HG03095 (cell line): ENCODE data around the gene CD163L1.
"Not testable (repeated sequence)": the region's sequence is repeated elsewhere in the genome, so short reads cannot be mapped to it uniquely, and the experiment has no call there.

Experiments used
- ATAC-seq: cut with Tn5 transposase; IDR thresholded peaks from one replicate; pipeline ENCODE4 v1.9.1; 2021; ENCODE audit warnings: moderate library complexity; ENCODE audit not compliant: unreplicated experiment

The CD163L1 gene

GRCh38 chr12:7444076-7444475 lies at the start of gene CD163L1:
CD163L1 (minus strand) TSS chr12:7444153; CDS start chr12:7444127, 26 bp downstream.
- ATAC-seq: no peak

DNA sequence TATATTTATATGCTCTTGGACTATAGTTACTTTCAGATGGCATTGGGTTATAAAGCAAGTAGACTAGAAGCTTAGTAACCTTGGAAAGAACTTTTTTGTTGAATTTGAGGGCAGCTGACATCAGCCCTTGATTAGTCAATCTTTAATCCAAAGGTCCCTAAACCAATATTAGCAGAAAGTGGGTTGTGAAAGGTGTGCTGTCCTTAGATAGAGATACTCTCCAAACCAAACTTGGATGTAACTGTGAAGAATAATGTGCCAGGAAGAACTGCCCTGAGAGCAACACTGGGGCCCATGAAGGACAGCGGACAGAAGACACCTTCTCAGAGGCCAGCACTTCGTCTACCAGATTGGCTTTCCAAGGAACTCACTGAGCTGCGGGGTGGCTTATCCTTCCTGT lies 49.1 kb upstream of the CD163L1 start:
- no peak for ATAC-seq

DNA sequence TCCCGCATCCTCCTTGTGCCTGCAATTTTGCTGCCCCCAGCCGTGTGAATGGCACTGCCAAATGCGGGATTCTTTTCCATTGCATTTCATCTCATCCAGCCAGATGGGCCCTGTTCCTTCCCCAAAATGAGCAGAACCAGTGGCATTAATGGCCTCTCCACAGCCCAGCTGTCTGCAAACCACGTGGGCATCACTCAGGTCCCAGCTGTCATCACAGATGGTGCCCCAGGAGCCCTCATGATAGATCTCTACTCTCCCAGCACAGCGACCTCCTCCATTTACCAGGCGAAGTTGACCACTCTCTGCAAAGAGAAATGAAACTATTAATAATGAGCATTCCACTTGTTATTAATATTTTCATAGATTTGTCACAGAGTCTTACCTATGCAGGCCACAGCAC lies 42.6 kb upstream of the CD163L1 start:
- ATAC-seq: no peak

- ATAC-seq: no peak
Observed at GRCh38 chr12:7485095-7485494, 41.1 kb upstream of the CD163L1 start.

DNA sequence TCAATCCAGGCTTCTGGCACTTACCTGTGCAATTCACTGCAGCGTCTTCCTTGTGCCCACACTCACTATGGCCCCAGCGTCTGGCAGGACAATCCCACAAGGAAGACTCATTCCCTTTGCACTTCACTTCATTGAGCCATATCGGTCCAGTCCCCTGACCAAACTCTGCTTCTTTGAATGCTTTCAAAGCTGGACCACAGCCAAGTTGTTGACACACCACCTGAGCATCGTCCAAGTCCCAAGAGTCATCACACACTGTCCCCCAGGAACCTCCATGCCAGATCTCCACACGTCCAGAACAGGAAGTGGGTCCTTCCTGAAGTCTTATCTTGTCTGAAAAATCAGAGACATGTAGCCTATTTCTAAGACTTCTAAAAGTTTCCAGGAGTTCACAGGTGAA lies 39.4 kb upstream of the CD163L1 start:
- ATAC-seq: no peak

DNA sequence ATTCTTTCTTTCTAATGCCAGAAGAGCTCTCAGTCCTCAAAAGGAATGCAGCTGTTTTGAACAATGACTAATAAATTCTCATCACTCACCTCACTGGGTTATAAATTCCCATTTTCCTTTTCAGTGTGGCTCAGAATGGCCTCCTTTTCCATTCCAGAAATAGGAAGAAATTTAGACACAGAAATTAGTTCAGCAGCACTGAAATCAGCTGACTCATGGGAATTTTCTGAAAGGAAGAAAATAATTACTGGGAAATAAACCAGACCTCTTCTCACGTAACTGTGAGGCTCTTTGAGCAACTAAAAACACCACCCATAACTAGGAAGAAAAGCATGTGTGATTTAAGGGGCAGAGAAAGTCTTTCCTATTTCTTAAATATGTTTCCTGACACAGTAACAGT lies 35.8 kb upstream of the CD163L1 start:
- ATAC-seq: no peak

GRCh38 chr12:7472060-7472459 lies 28.1 kb upstream of the CD163L1 start:
- ATAC-seq: no peak

DNA sequence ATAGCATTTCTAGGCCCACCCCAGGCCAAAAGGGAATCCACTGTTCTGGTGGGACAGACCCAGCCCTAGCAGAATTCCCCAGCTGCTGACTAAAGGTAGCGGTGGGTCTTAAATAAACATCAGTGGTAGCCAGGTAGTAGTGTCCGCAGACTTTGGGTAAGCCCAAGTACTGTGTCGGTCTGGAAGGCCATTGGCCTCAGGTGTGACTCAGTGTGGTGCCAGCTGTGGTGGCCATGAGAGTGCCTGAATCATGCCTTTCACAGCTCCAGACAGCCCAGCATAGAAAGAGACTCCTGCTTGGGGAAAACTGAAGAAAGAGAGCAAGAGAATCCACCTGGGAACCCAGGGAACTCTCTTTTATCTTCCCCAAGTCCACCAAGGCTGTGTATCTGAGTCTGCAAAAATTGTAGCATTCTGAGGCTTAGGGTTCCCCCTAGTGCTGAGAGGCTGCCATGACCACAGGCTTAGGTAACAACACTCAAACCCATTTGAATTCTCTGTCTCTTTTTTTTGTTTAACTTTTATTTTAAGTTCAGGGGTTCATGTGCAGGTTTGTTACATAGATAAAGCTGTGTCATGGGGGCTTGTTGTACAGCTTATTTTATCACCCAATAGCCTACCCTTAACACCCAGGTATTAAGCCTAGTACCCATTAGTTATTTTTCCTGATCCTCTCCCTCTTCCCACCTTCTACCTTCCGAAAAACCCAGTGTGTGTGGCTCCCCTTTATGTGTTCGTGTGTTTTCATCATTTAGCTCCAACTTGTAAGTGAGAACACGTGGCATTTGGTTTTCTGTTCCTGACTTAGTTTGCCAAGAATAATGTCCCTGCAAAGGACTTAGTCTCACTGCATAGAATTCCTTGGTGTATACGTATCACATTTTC lies 16.7 kb upstream of the CD163L1 start:
- ATAC-seq: no peak

DNA sequence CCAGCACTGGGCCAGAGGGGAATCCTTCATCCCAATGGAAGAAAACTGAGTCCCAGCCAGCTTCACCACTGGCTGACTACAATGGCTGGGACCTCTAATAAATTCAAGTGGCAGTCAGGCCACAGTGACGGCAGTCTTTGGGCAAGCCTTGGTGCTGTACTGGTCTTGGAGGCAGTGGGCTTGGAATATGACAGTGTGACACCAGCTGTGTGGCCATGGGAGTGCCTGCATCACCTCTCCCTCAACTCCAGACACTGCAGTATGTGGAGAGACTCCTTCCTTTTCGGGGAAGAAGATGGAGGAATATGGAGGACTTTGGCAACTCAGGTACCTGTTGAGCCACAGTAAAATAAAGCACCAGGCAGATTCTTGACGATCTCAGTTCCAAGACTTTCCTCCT lies 16.0 kb upstream of the CD163L1 start:
- no peak for ATAC-seq

DNA sequence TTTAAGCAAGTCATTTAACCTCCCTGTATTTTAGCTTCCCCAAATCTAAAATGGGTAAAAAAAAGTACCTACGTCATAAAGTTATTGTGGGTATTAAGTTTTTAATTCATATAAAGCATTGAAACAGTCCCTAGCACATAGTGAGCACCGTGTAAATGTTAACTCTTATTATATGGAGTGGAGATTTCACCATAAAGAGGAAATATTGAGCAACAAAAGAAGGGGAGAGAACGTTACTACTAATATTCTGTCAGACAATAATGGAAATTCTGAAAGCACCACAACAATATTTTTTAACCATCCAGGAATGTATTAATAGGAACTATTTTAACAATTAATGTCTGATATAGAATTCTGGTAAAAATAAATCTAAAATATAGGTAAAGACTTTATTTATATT lies 7.8 kb upstream of the CD163L1 start:
- no peak for ATAC-seq

DNA sequence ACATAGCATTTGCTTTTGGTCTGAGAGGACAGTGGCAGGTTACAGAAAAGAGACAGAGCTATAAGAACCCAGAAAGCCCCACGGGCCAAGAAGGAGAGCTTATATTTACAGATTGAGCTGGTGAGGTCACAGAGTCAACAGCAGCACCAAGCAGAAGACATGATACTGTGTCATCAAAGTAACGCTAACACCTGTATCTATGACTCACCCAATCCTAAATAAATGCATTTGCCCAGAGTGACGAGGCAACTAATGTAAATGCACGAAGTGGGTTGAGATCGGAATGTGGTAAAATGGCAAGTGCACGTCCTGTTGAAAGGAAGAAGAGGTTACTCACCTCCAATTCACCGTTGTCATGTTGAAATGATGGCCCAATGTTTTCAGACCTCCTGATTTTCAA lies 6.7 kb upstream of the CD163L1 start:
- no peak for ATAC-seq

- ATAC-seq: no peak
Observed at GRCh38 chr12:7448099-7448498, 4.1 kb upstream of the CD163L1 start.

- no peak for ATAC-seq
Observed at GRCh38 chr12:7444537-7444936, 584 bp upstream of the CD163L1 start.

- no peak for ATAC-seq
Observed at GRCh38 chr12:7441216-7441615, 2.7 kb downstream of the CD163L1 start.

DNA sequence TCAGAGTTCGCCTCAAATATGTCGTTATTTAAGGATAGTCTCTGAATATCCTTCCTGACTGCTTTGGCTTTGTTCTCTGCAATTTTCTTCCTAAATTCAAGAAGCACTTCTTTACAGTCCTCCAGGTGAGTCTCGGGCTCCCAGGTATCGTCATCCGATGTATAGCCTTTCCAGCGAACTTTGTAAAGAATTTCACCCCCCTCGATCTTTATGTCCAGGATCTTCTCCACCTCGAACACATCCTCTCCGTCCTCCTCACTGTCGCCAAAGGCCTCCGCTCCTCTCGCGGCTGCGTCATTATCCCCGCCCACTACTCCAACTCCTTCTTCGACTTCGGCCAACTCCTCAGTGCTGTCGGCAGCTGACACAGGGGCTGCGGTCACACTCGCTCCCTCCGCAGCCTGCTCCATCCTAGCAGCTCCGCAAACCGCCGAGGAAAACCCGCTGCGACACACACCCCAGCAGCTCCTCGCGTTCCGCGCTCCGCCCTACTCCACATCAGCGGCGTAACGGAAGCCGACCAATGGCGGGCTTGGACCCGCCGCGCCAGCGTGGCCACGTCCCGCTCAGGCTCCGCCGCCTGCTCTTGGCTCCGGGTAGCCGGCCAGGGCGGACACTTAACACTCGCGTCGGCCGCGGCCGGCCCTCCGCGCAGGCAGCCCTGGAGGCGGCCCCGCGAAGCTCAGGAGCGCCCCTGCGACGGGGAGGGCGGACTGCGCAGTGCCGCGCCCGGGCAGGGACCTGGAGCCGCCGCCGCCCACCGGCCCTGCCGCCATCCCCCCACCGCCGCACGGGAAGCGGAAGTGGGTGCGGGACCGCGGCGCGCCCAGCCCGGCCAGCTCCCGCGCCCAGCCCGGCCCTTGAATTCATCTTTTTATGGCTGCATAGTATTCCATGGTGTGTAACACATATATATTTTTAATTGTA lies 4.1 kb downstream of the CD163L1 start:
- ATAC-seq: no peak

DNA sequence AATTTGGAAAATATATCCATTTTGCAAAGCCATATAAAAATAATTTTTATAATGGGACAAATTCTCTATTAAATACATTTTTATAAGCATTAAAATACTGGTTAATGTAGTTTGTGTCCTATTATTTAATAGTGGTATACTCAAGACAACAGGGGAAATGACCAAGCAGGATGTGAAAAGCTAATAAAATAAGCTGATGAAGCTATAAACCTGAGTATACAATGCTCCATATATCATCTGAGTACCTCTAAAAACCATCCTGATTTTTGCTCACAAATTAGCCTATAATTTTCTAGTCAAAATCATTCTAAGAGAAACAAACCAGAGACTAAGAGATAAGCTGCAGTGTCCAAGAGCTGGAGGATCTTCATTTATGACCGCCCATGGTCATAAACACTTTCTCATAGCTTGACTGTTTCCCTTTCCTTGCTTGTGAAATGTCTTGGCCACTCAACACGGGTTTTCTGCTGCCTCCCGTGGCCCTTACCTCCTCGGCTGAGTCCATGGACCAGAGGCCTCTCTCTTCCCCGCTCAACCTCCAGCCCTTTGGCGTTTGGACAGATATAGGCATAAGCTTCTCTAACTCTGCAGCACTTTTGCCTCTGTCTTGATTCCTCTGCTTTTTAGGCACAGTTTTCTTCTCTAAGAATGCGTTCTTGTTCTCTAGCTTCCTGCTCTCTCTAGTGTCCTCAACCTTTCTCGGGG lies 5.5 kb downstream of the CD163L1 start:
- not testable (repeated sequence) for ATAC-seq

DNA sequence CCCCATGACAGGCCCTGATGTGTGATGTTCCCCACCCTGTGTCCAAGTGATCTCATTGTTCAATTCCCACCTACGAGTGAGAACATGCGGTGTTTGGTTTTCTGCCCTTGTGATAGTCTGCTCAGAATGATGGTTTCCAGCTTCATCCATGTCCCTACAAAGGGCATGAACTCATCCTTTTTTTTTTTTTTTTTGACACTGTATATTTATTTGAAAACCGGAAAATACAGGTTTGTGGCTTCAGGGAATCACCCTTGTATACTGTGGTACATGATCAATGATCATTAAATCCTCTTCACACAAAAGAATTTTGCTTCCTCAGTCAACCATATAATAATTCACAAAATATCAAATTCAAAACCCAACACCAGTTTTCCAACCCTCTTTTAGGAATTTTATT lies 6.5 kb downstream of the CD163L1 start:
- ATAC-seq: not testable (repeated sequence)

GRCh38 chr12:7434670-7435069 lies 9.3 kb downstream of the CD163L1 start:
- no peak for ATAC-seq

- no peak for ATAC-seq
Observed at GRCh38 chr12:7433276-7433822, 10.6 kb downstream of the CD163L1 start.

DNA sequence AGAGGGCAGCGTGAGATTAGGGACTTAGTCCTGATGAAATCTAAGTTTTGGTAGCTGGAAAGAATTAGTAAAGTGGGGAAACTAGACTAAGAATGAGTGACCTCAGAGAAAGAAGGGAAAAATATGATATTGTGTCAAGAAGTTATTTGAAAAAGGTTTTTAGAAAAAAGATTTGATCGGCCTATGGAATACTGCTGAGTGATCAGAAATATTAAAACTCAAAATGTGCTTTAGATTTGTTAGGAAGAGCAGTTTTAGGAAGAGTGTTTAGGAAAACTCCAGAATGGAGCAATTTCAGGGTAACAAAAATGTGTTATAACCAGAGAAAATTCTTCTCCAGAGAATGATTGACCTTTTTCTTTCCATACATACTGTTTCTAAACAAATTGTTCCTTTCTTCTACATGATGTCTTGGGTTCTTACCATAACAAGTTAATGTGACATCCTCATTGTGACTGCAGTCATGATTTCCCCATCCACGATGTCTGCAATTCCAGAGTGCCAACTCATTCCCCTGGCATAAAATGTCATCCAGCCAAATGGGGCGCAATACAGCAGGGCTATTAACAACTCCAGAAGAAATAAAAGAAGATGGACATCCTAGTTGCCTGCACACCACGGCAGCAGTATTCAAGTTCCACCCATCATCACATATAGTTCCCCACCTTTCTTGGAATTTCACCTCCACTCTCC lies 11.8 kb downstream of the CD163L1 start:
- no peak for ATAC-seq
